GM12878 (cell line): ENCODE results near the gene PRELID2. TPM values are rescaled to one million over a fixed set of nuclear protein-coding genes. Genes with fewer than 3 reads are reported as not detected.

Experiments
- ATAC-seq: fragments of 200-7000 bp; cut with Tn5 transposase; 3 replicates; pipeline ENCODE4 v1.9.1; 2020; ENCODE audit warnings: mild to moderate bottlenecking, moderate library complexity
- BruUV-seq: library from RNA; stranded (reverse); fragments of 400-500 nt; replicated peaks from 2 replicates; lab custom pipeline; 2021; lab: Mats Ljungman, UMichigan
- CTCF ChIA-PET: fragments of 300-600 bp; sonication (Branson Sonifier 250); formaldehyde crosslinking; extraction: SDS; loops from one replicate; lab custom pipeline; 2021; ENCODE audit warnings: inconsistent platforms; lab: Yijun Ruan, JAX
- POLR2A ChIA-PET: fragments of 350-600 bp; formaldehyde crosslinking; extraction: SDS; loops from one replicate; lab custom pipeline; 2021; ENCODE audit warnings: inconsistent platforms; lab: Charles Lee
- RAD21 ChIA-PET: fragments of 300-600 bp; sonication (Branson Sonifier 250); formaldehyde crosslinking; loops from one replicate; lab custom pipeline; 2023; ENCODE audit warnings: antibody characterized with exemption; ENCODE audit not compliant: unreplicated experiment; lab: Charles Lee
- SMC1A ChIA-PET: fragments of 300-600 bp; sonication (Branson Sonifier 250); formaldehyde crosslinking; loops from one replicate; lab custom pipeline; 2023; ENCODE audit not compliant: unreplicated experiment, uncharacterized antibody; lab: Charles Lee
- DNase-seq: peaks from one replicate; pipeline ENCODE4 v3.0.0-alpha.2; 2011; ENCODE audit warnings: low read depth, low spot score
- FAIRE-seq: peaks from 3 replicates; lab custom pipeline; 2011; peaks lifted over from hg19 to GRCh38; lab: Jason Lieb, UNC
- H2AFZ ChIP-seq: 2 replicates; pipeline ENCODE4 v1.6.0; 2011; ENCODE audit warnings: low read depth, low read length, control low read depth; ENCODE audit not compliant: control insufficient read depth
- H3K27ac ChIP-seq: 2 replicates; pipeline ENCODE4 v1.5.1; 2011; ENCODE audit warnings: control low read depth; ENCODE audit not compliant: control insufficient read depth, insufficient read depth
- H3K27me3 ChIP-seq, 2 experiments: replicated peaks in 1 of 2; 2 replicates each; pipeline versions ENCODE4 v1.6.0 to v1.6.1; 2011; ENCODE audit warnings: low read length in 1 of 2; ENCODE audit not compliant: control insufficient read depth in 2 of 2, insufficient read depth in 2 of 2
- H3K36me3 ChIP-seq, 2 experiments: 2 replicates each; pipeline ENCODE4 v1.5.1; 2011; ENCODE audit warnings: low read length in 1 of 2; ENCODE audit not compliant: control insufficient read depth in 2 of 2, insufficient read depth in 2 of 2
- H3K4me1 ChIP-seq: 2 replicates; pipeline ENCODE4 v1.6.1; 2011; ENCODE audit warnings: mild to moderate bottlenecking, low read length, moderate library complexity, mixed read lengths; ENCODE audit not compliant: control insufficient read depth, insufficient read depth
- H3K4me2 ChIP-seq: 2 replicates; pipeline ENCODE4 v1.6.0; 2011; ENCODE audit warnings: control low read depth; ENCODE audit not compliant: control insufficient read depth, insufficient read depth
- H3K4me3 ChIP-seq: fragments of 200-600 bp; sonication (generic); 2 replicates; pipeline ENCODE4 v1.5.1; 2016
- H3K79me2 ChIP-seq: 2 replicates; pipeline ENCODE4 v1.6.0; 2011; ENCODE audit warnings: low read length; ENCODE audit not compliant: control insufficient read depth, insufficient read depth
- H3K9ac ChIP-seq: 2 replicates; pipeline ENCODE4 v1.8.0; 2011; ENCODE audit warnings: low read length, control low read depth, mixed read lengths; ENCODE audit not compliant: control insufficient read depth, insufficient read depth
- H3K9me3 ChIP-seq: replicated peaks from 3 replicates; pipeline ENCODE4 v1.5.1; 2011; ENCODE audit warnings: mild to moderate bottlenecking, low read length; ENCODE audit not compliant: control insufficient read depth, insufficient read depth
- H4K20me1 ChIP-seq: 2 replicates; pipeline ENCODE4 v1.6.0; 2011; ENCODE audit not compliant: control insufficient read depth, insufficient read depth
- IKZF1 ChIP-seq: fragments of 450-650 bp; conservative IDR thresholded peaks from 2 replicates; pipeline ENCODE4 v1.6.1; 2017; ENCODE audit warnings: antibody characterized with exemption, mild to moderate bottlenecking
- MAX ChIP-seq: IDR thresholded peaks from 2 replicates; pipeline ENCODE4 v1.6.1; 2012; ENCODE audit warnings: low read depth, low read length, improper control_type of control experiment
- MYC ChIP-seq: IDR thresholded peaks from 2 replicates; pipeline ENCODE4 v1.6.1; 2011; ENCODE audit warnings: mild to moderate bottlenecking, low read length, moderate library complexity, inconsistent platforms; ENCODE audit not compliant: insufficient read depth, insufficient replicate concordance, insufficient read length, severe bottlenecking
- NFXL1 ChIP-seq: fragments of 450-650 bp; IDR thresholded peaks from 2 replicates; pipeline ENCODE4 v1.6.1; 2017; ENCODE audit warnings: antibody characterized with exemption, mild to moderate bottlenecking, borderline replicate concordance
- RCOR1 ChIP-seq: conservative IDR thresholded peaks from 2 replicates; pipeline ENCODE4 v1.6.1; 2012; ENCODE audit warnings: low read depth, low read length, improper control_type of control experiment
- SUPT20H ChIP-seq: IDR thresholded peaks from 2 replicates; pipeline ENCODE4 v1.6.1; 2011; ENCODE audit warnings: low read depth, mild to moderate bottlenecking, low read length, moderate library complexity, borderline replicate concordance; ENCODE audit not compliant: control insufficient read depth
- TCF12 ChIP-seq: IDR thresholded peaks from 2 replicates; pipeline ENCODE4 v1.6.1; 2011; ENCODE audit warnings: low read depth, mild to moderate bottlenecking, low read length
- ZBTB33 ChIP-seq: fragments of 450-650 bp; IDR thresholded peaks from 2 replicates; pipeline ENCODE4 v1.6.1; 2017; ENCODE audit warnings: mild to moderate bottlenecking
- ZNF592 ChIP-seq: fragments of 450-650 bp; IDR thresholded peaks from 2 replicates; pipeline ENCODE4 v1.6.1; 2017; ENCODE audit warnings: mild to moderate bottlenecking, moderate library complexity
- ZZZ3 ChIP-seq: IDR thresholded peaks from 2 replicates; pipeline ENCODE4 v1.6.1; 2011; ENCODE audit warnings: low read depth; ENCODE audit not compliant: control insufficient read depth, insufficient read length
- in situ Hi-C: fragments of 300-500 bp; cut with MboI; formaldehyde crosslinking; loops from 9 replicates; pipeline ENCODE4 v1.14.3; 2018; ENCODE audit warnings: mixed read lengths
- intact Hi-C: fragments of 100-400 bp; cut with micrococcal nuclease; formaldehyde crosslinking; loops from one replicate; pipeline ENCODE4 v1.14.2; 2022; ENCODE audit not compliant: unreplicated experiment
- polyA plus RNA-seq, 11 experiments: library from polyadenylated mRNA; depleted of rRNA in 4 of 11; unstranded in 6 of 11; stranded (reverse) in 5 of 11; fragments of >200 nt; fragmentation: Nextera tagmentation in 4 of 11; fragmentation: Illumina TruSeq in 1 of 11; extraction: Ambion mirVana in 4 of 11; extraction: Trizol in 1 of 11; gene quantifications; 1 replicate in 1 of 11; 2 replicates in 10 of 11; pipeline versions ENCODE4 v1.2.1 to v1.2.3, GENCODE V29; 2011 to 2016; ENCODE audit warnings: inconsistent platforms in 2 of 11, missing spikeins in 2 of 11, low read depth in 1 of 11
- total RNA-seq, 4 experiments: library from RNA; depleted of rRNA in 3 of 4; stranded (reverse); fragments of >200 nt in 3 of 4; fragmentation: Illumina TruSeq in 1 of 4; extraction: Trizol in 1 of 4; gene quantifications; 2 replicates each; pipeline versions ENCODE4 v1.2.1 to v1.2.3, GENCODE V29; 2013 to 2021
- TF ChIP-seq, protein P1 (sequence below): fragments of 450-650 bp; formaldehyde crosslinking; IDR thresholded peaks from 2 replicates; pipeline ENCODE4 v1.5.0; 2022; ENCODE audit warnings: mild to moderate bottlenecking, missing genetic modification characterization
- TF ChIP-seq, protein P2 (sequence below): fragments of 450-650 bp; IDR thresholded peaks from 2 replicates; pipeline ENCODE4 v1.6.1; 2016; ENCODE audit warnings: mild to moderate bottlenecking

Gene PRELID2
- total and polyA plus RNA-seq, 10 of the 15 experiments (the other 5 are each of a cell fraction or from before 2014, with no cell fraction given): 0.07 to 0.31 (median 0.13) TPM; not detected in 5

GRCh38 chr5:145752534-145752933, 82.6 kb downstream of the PRELID2 start (continued):
- no peak for TF ChIP-seq ZNF592

GRCh38 chr5:145750199-145750598, 84.9 kb downstream of the PRELID2 start:
- RAD21 ChIA-PET: no interaction called here
- intact Hi-C loops: no loop called here
- ATAC-seq: no peak
- no peak for DNase-seq
- SMC1A ChIA-PET: no interaction called here
- in situ Hi-C loops: no loop called here
- CTCF ChIA-PET: no interaction called here
- Histone ChIP-seq H3K27ac (no peak overlapping the region), H3K9me3 (no peaks in the 10 kb centered on the region), H3K4me2 (no peak overlapping the region), H3K9ac (no peak overlapping the region), H4K20me1 (no peaks in the 10 kb centered on the region), H3K4me3 (no peak overlapping the region), H3K36me3 (no peaks in the 10 kb centered on the region), H3K79me2 (no peaks in the 10 kb centered on the region), H3K4me1 (no peaks in the 10 kb centered on the region), H3K27me3 (no peaks in the 10 kb centered on the region), H2AFZ (no peak overlapping the region)
- no peak for FAIRE-seq
- no TSS peak for BruUV-seq
- POLR2A ChIA-PET: no interaction called here
- TF ChIP-seq MAX (no peak), SUPT20H (no peak), RCOR1 (no peak), ZZZ3 (no peak), TCF12 (no peak), ZBTB33 (no peak), MYC (no peak), IKZF1 (no peak), NFXL1 (no peak)
- TF ChIP-seq, protein P1, sequence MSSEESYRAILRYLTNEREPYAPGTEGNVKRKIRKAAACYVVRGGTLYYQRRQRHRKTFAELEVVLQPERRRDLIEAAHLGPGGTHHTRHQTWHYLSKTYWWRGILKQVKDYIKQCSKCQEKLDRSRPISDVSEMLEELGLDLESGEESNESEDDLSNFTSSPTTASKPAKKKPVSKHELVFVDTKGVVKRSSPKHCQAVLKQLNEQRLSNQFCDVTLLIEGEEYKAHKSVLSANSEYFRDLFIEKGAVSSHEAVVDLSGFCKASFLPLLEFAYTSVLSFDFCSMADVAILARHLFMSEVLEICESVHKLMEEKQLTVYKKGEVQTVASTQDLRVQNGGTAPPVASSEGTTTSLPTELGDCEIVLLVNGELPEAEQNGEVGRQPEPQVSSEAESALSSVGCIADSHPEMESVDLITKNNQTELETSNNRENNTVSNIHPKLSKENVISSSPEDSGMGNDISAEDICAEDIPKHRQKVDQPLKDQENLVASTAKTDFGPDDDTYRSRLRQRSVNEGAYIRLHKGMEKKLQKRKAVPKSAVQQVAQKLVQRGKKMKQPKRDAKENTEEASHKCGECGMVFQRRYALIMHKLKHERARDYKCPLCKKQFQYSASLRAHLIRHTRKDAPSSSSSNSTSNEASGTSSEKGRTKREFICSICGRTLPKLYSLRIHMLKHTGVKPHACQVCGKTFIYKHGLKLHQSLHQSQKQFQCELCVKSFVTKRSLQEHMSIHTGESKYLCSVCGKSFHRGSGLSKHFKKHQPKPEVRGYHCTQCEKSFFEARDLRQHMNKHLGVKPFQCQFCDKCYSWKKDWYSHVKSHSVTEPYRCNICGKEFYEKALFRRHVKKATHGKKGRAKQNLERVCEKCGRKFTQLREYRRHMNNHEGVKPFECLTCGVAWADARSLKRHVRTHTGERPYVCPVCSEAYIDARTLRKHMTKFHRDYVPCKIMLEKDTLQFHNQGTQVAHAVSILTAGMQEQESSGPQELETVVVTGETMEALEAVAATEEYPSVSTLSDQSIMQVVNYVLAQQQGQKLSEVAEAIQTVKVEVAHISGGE: no peak
- TF ChIP-seq, protein P2, sequence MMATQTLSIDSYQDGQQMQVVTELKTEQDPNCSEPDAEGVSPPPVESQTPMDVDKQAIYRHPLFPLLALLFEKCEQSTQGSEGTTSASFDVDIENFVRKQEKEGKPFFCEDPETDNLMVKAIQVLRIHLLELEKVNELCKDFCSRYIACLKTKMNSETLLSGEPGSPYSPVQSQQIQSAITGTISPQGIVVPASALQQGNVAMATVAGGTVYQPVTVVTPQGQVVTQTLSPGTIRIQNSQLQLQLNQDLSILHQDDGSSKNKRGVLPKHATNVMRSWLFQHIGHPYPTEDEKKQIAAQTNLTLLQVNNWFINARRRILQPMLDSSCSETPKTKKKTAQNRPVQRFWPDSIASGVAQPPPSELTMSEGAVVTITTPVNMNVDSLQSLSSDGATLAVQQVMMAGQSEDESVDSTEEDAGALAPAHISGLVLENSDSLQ: no peak
